ENCODE measurements around the gene TSKS. TPM values are rescaled to one million over a fixed set of nuclear protein-coding genes. Genes with fewer than 3 reads are reported as not detected.
A peak's percentile ranks its signal among the peaks of the same experiment; 100 is the strongest.

TSKS gene
- total and polyA plus RNA-seq, 2 donors (not counting 3 experiments of a cell fraction or from before 2014, with no cell fraction given): 0.03 TPM; not detected in 1

- H3K9me1 ChIP-seq (replicated peaks; ENCODE audit: control insufficient read depth, extremely low read depth, insufficient read depth, low read length): no peaks in the 10 kb centered on the region
- ChIA-PET POLR2A (interaction anchor here (0.6 kb wide), 1 partner anchor 33 kb away, joined by 3 read pairs; the partner anchor contains the start of gene AP2A1), CTCF (no interaction called here)
- H3K4me1 ChIP-seq (ENCODE audit: control insufficient read depth, extremely low read depth, insufficient read depth, low read length): no peaks in the 10 kb centered on the region
- intact Hi-C loops (cut with micrococcal nuclease): no loop called here
- TF ChIP-seq EZH2 (IDR thresholded peaks at IDR 0.05; ENCODE audit: borderline replicate concordance, low read depth, low read length, severe bottlenecking) (no peak), CTCF (IDR thresholded peaks at IDR 0.05; ENCODE audit: extremely low read depth in 1 of 2, insufficient read depth in 1 of 2, low read depth in 1 of 2, low read length in 2 of 2) (peak; percentile 16 to 30)
- no peaks in the 10 kb centered on the region for H3K9me3 ChIP-seq (replicated peaks; ENCODE audit: control insufficient read depth, insufficient read depth, low read length)
- no peak overlapping the region for H2AFZ ChIP-seq (ENCODE audit: low read depth, low read length)
- no peak for FAIRE-seq
- H3K36me3 ChIP-seq (ENCODE audit: control insufficient read depth in 2 of 2, extremely low read depth in 1 of 2, insufficient read depth in 2 of 2, low read length in 2 of 2): peaks cover 7 to 52% of the 10 kb centered on the region in 2 experiments
- BruUV-seq (replicated peaks): no TSS peak
- H3K4me3 ChIP-seq (replicated peaks in 1 of 3; ENCODE audit: insufficient read depth in 1 of 3, low read depth in 1 of 3, low read length in 3 of 3): no peak overlapping the region
- H3K4me2 ChIP-seq (ENCODE audit: insufficient read depth, low read length): no peak overlapping the region
- no peak overlapping the region for H3K27ac ChIP-seq (ENCODE audit: insufficient read depth, low read depth, low read length)
- no peak overlapping the region for H3K9ac ChIP-seq (replicated peaks; ENCODE audit: extremely low read depth, insufficient read depth, low read length)
- H4K20me1 ChIP-seq (replicated peaks; ENCODE audit: control insufficient read depth, extremely low read depth, insufficient read depth, low read length): no peaks in the 10 kb centered on the region
- dilution Hi-C loops (cut with MboI; ENCODE audit: extremely low pct_ligation_motif_present, low sequenced_read_pairs): no loop called here
- DNase-seq (ENCODE audit: low read depth, low spot score): no peak
- no peaks in the 10 kb centered on the region for H3K79me2 ChIP-seq (ENCODE audit: control insufficient read depth, insufficient read depth, low read length)
- no peaks in the 10 kb centered on the region for H3K27me3 ChIP-seq (ENCODE audit: control insufficient read depth in 2 of 2, insufficient read depth in 2 of 2, low read length in 2 of 2)
These were observed 36.8 kb upstream of the TSKS start for GRCh38 chr19:49799798-49800376.

DNA sequence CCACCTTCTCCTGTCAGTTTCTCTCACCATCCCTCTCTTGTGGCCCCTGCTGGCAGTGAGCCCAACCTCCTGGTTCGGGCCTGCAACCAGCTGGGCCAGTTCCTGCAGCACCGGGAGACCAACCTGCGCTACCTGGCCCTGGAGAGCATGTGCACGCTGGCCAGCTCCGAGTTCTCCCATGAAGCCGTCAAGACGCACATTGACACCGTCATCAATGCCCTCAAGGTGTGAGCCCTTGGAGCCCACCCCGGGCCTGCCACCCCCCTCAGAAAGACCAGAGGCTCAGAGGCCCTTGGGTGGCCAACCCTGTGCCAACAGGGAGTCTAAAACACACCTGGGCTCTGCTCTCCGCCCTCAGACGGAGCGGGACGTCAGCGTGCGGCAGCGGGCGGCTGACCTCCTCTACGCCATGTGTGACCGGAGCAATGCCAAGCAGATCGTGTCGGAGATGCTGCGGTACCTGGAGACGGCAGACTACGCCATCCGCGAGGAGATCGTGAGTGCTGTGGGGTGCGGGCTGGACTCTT is 36.2 kb upstream of the TSKS start:
- Histone ChIP-seq H3K4me2 (ENCODE audit: insufficient read depth, low read length) (no peak overlapping the region), H3K4me1 (ENCODE audit: control insufficient read depth, extremely low read depth, insufficient read depth, low read length) (no peaks in the 10 kb centered on the region), H3K4me3 (replicated peaks in 1 of 3; ENCODE audit: insufficient read depth in 1 of 3, low read depth in 1 of 3, low read length in 3 of 3) (no peak overlapping the region), H4K20me1 (replicated peaks; ENCODE audit: control insufficient read depth, extremely low read depth, insufficient read depth, low read length) (no peaks in the 10 kb centered on the region), H3K9ac (replicated peaks; ENCODE audit: extremely low read depth, insufficient read depth, low read length) (no peak overlapping the region), H3K27me3 (ENCODE audit: control insufficient read depth in 2 of 2, insufficient read depth in 2 of 2, low read length in 2 of 2) (no peaks in the 10 kb centered on the region), H3K79me2 (ENCODE audit: control insufficient read depth, insufficient read depth, low read length) (no peaks in the 10 kb centered on the region), H3K9me1 (replicated peaks; ENCODE audit: control insufficient read depth, extremely low read depth, insufficient read depth, low read length) (no peaks in the 10 kb centered on the region), H2AFZ (ENCODE audit: low read depth, low read length) (no peak overlapping the region), H3K27ac (ENCODE audit: insufficient read depth, low read depth, low read length) (no peak overlapping the region), H3K9me3 (replicated peaks; ENCODE audit: control insufficient read depth, insufficient read depth, low read length) (no peaks in the 10 kb centered on the region), H3K36me3 (ENCODE audit: control insufficient read depth in 2 of 2, extremely low read depth in 1 of 2, insufficient read depth in 2 of 2, low read length in 2 of 2) (peaks cover 9 to 54% of the 10 kb centered on the region in 2 experiments)
- ChIA-PET CTCF (no interaction called here), POLR2A (no interaction called here)
- BruUV-seq (replicated peaks): TSS peak; percentile 39
- FAIRE-seq (no peak), DNase-seq (ENCODE audit: low read depth, low spot score) (no peak)
- TF ChIP-seq EZH2 (IDR thresholded peaks at IDR 0.05; ENCODE audit: borderline replicate concordance, low read depth, low read length, severe bottlenecking): no peak
- intact Hi-C loops (cut with micrococcal nuclease): no loop called here
- dilution Hi-C loops (cut with MboI; ENCODE audit: extremely low pct_ligation_motif_present, low sequenced_read_pairs): no loop called here

All from endothelial cell of umbilical vein (primary cell).